ENCODE data around the gene STPG1. TPM values are rescaled to one million over a fixed set of nuclear protein-coding genes. Genes with fewer than 3 reads are reported as not detected.

STPG1 gene
- total and polyA plus RNA-seq, 7 donors = 0.89 to 4.2 (median 1.4) TPM

DNA sequence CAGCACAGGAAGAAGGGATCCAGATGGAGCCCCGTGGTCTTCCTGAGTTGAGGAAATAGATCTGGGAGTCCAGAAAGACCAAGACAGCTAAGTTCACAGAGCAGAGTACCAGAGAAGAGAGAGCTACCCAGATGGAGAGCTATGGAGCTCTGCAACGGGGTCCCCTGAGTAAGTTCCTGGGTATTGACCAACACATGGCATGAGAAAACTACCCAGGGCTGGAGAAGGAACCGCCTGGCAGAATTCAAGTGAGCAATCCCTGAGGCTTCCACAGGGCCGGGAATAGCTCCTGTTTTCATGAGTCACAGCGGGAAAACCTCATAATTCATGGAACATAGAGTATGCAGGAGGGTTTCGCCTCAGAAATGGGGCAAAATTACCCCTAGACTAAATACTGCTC, 19.7 kb downstream of the STPG1 start:
- WGBS, 3 donors = 62 to 74% (median 73%) methylated on average over 6 of the region's 6 CpGs
- no peak for ATAC-seq
- intact Hi-C loops (cut with DNase I) = loop anchor here (2.0 to 5.0 kb wide), 3 partner anchors 195 to 322 kb away; no protein-coding TSS in a partner anchor
- TF ChIP-seq, protein P1, sequence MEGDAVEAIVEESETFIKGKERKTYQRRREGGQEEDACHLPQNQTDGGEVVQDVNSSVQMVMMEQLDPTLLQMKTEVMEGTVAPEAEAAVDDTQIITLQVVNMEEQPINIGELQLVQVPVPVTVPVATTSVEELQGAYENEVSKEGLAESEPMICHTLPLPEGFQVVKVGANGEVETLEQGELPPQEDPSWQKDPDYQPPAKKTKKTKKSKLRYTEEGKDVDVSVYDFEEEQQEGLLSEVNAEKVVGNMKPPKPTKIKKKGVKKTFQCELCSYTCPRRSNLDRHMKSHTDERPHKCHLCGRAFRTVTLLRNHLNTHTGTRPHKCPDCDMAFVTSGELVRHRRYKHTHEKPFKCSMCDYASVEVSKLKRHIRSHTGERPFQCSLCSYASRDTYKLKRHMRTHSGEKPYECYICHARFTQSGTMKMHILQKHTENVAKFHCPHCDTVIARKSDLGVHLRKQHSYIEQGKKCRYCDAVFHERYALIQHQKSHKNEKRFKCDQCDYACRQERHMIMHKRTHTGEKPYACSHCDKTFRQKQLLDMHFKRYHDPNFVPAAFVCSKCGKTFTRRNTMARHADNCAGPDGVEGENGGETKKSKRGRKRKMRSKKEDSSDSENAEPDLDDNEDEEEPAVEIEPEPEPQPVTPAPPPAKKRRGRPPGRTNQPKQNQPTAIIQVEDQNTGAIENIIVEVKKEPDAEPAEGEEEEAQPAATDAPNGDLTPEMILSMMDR (IDR thresholded peaks at IDR 0.05) = no peak
- no peak overlapping the region for H3K4me3 ChIP-seq
- H3K27me3 ChIP-seq (ENCODE audit: insufficient read depth in 3 of 3, low read length in 2 of 3) = no peaks in the 10 kb centered on the region
- H3K4me1 ChIP-seq = peaks cover 4% of the 10 kb centered on the region
- DNase-seq = no peak
- H3K9me3 ChIP-seq = no peaks in the 10 kb centered on the region
- H3K36me3 ChIP-seq (ENCODE audit: insufficient read depth in 1 of 2, low read depth in 1 of 2) = no peaks in the 10 kb centered on the region
- no peak overlapping the region for H3K27ac ChIP-seq

DNA sequence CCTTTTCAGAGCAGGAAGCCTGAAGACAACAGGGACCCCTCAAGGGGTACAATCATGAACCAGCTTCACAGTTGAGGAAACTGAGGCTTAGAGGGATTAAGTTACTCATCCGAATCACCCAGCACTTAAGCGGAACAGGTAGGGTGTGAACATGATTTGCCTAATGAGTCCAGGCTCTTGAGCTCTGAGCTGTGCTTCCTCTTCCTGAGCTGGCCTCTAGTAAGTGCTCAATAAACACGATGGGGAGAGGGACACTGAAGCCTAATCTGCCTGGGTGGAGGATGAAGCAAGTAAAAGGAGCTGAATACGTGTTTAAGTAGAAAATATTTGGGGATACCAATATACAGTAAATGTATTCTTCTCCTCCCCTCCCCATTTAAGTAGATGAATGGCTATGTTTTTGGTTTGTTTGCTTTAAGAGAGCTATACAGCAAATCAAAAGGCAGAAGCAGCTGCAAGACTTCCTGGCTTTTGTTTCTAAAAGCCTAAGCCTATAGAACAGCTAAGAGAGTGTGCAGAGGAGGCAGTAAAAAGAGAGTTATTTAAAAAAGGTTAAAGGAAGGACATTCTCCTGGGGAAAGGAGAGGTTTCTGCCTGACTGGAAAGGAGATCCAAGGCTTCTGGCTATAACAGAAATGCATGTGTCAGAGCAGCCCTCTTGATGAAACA, 20.5 kb downstream of the STPG1 start:
- TF ChIP-seq, protein P1 (IDR thresholded peaks at IDR 0.05) = no peak
- Histone ChIP-seq H3K4me3 (no peak overlapping the region), H3K36me3 (ENCODE audit: insufficient read depth in 1 of 2, low read depth in 1 of 2) (no peaks in the 10 kb centered on the region), H3K27ac (no peak overlapping the region), H3K27me3 (ENCODE audit: insufficient read depth in 3 of 3, low read length in 2 of 3) (no peaks in the 10 kb centered on the region), H3K4me1 (peaks cover 4% of the 10 kb centered on the region), H3K9me3 (no peaks in the 10 kb centered on the region)
- 81 to 87% (median 87%) methylated on average over 4 of the region's 4 CpGs for WGBS, 3 donors
- DNase-seq (no peak), ATAC-seq (no peak)
- intact Hi-C loops (cut with DNase I) = loop anchor here (2.0 to 5.0 kb wide), 3 partner anchors 194 to 321 kb away; no protein-coding TSS in a partner anchor

DNA sequence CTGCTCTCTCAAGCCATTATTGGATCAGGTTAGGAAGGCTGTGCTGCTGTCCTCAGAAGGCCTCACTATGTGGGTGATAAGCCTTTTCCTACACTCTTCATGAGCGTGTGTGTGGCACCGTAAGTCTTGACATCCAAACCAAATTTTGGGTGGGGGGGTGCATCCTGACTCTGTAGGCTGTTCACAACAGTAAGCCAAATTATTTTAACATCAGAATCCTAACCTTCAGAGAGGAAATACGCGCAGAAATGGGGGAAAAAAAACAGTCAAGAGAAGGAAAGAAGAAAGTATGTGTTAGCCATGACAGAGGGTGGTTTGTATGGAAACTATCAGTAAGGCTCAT, 21.0 kb downstream of the STPG1 start:
- Histone ChIP-seq H3K4me1 (peaks cover 4% of the 10 kb centered on the region), H3K27me3 (ENCODE audit: insufficient read depth in 3 of 3, low read length in 2 of 3) (no peaks in the 10 kb centered on the region), H3K4me3 (no peak overlapping the region), H3K9me3 (no peaks in the 10 kb centered on the region), H3K27ac (peak overlapping the region; percentile 73), H3K36me3 (ENCODE audit: insufficient read depth in 1 of 2, low read depth in 1 of 2) (no peaks in the 10 kb centered on the region)
- TF ChIP-seq, protein P1 (IDR thresholded peaks at IDR 0.05) = no peak
- DNase-seq = no peak
- intact Hi-C loops (cut with DNase I) = loop anchor here (2.0 to 5.0 kb wide), 3 partner anchors 194 to 320 kb away; no protein-coding TSS in a partner anchor
- no peak for ATAC-seq
- WGBS, 3 donors = 85 to 89% (median 87%) methylated on average over 4 of the region's 4 CpGs

DNA sequence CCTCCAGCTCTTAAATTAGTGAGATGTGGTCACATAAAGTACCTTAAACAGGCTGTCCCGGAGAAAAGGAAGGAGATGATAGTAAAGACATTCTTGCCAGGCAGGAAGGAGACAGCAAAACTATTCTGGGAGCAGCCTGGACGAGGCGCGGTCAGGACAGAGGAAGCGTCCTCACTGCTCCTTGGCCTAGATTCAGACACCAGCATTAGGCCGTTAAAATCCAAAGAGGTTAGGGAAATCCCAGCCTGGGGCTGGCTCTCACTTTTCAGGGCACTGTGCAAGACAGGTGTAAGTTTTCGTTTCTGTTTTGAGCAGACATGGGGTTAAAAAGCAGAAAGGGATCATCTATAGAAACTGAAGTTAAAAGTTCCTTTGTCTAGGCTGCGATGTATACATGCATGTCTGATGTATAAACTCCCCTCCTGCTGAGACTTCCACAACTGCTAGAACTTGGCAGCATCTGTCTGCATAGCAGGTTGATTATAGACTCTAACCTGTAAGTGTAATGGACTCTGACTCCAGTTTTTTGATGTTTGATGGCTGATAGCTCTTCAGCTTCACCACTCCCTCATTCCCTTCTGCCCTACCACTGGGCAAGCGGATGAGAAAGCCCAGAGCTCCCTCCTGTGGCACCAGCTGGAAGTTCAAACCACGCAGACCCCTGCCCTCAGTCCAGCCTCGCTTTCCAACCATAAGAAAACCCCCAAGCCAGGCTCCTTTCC, 21.5 kb downstream of the STPG1 start:
- Histone ChIP-seq H3K27ac (peak overlapping the region; percentile 73), H3K36me3 (ENCODE audit: insufficient read depth in 1 of 2, low read depth in 1 of 2) (no peaks in the 10 kb centered on the region), H3K27me3 (ENCODE audit: insufficient read depth in 3 of 3, low read length in 2 of 3) (no peaks in the 10 kb centered on the region), H3K4me3 (peak overlapping the region; percentile 20), H3K9me3 (no peaks in the 10 kb centered on the region), H3K4me1 (peaks cover 4% of the 10 kb centered on the region)
- intact Hi-C loops (cut with DNase I) = loop anchor here (1.0 to 5.0 kb wide), 4 partner anchors 193 to 320 kb away; no protein-coding TSS in a partner anchor
- peak; percentile 86 to 93 (median 88) for ATAC-seq
- peak; percentile 58 to 74 for DNase-seq
- 24 to 45% (median 29%) methylated on average over 11 of the region's 11 CpGs for WGBS, 3 donors
- TF ChIP-seq, protein P1 (IDR thresholded peaks at IDR 0.05) = peak; percentile 74

Measured in psoas muscle (tissue), 8 donors.